Inferior parietal cortex (tissue), 1 donor: Measurements from ENCODE around the gene ASCC3.
A peak's percentile ranks its signal among the peaks of the same experiment; 100 is the strongest.

Source experiments
- DNase-seq: peaks from one replicate; pipeline ENCODE4 v3.0.0-alpha.2; 2016; ENCODE audit errors: extremely low spot score

ASCC3 gene

GRCh38 chr6:100493206-100493888 is 387.8 kb downstream of the ASCC3 start:
- no peak for DNase-seq

GRCh38 chr6:100491952-100492670 is 389.0 kb downstream of the ASCC3 start:
- DNase-seq: no peak

GRCh38 chr6:100490065-100490464 is 391.1 kb downstream of the ASCC3 start:
- no peak for DNase-seq

- DNase-seq: no peak
Measured at GRCh38 chr6:100488244-100488643, 392.9 kb downstream of the ASCC3 start.

- no peak for DNase-seq
Measured at GRCh38 chr6:100487638-100488037, 393.5 kb downstream of the ASCC3 start.

GRCh38 chr6:100485268-100485667 is 395.9 kb downstream of the ASCC3 start:
- no peak for DNase-seq

GRCh38 chr6:100484474-100484873 is 396.7 kb downstream of the ASCC3 start:
- DNase-seq: no peak

GRCh38 chr6:100482698-100483097 is 398.4 kb downstream of the ASCC3 start:
- no peak for DNase-seq

GRCh38 chr6:100479179-100480035 is 401.7 kb downstream of the ASCC3 start:
- DNase-seq: peak; percentile 61

GRCh38 chr6:100475554-100476320 is 405.4 kb downstream of the ASCC3 start:
- no peak for DNase-seq

- no peak for DNase-seq
Measured at GRCh38 chr6:100473182-100473581, 407.9 kb downstream of the ASCC3 start.

- DNase-seq: no peak
Measured at GRCh38 chr6:100472674-100473073, 408.5 kb downstream of the ASCC3 start.

- DNase-seq: no peak
Measured at GRCh38 chr6:100470422-100471120, 410.6 kb downstream of the ASCC3 start.

- no peak for DNase-seq
Measured at GRCh38 chr6:100469101-100469859, 411.8 kb downstream of the ASCC3 start.

GRCh38 chr6:100468016-100468622 is 413.0 kb downstream of the ASCC3 start:
- no peak for DNase-seq

GRCh38 chr6:100467129-100468015 is 413.8 kb downstream of the ASCC3 start:
- no peak for DNase-seq

- DNase-seq: no peak
Measured at GRCh38 chr6:100466410-100467128, 414.6 kb downstream of the ASCC3 start.
